Colonic mucosa (tissue), 4 donors: ENCODE data around the gene MAST2. TPM values are rescaled to one million over a fixed set of nuclear protein-coding genes. Genes with fewer than 3 reads are reported as not detected.

ENCODE experiments used
- DNase-seq: peaks from one replicate; pipeline ENCODE4 v3.0.0-alpha.2; 2020
- H3K27ac ChIP-seq: fragments of 200-600 bp; one replicate; pipeline ENCODE4 v1.8.0; 2021
- H3K27me3 ChIP-seq: fragments of 200-600 bp; one replicate; pipeline ENCODE4 v1.8.0; 2021
- H3K36me3 ChIP-seq: fragments of 200-600 bp; one replicate; pipeline ENCODE4 v1.8.0; 2021
- H3K4me1 ChIP-seq: fragments of 200-600 bp; one replicate; pipeline ENCODE4 v1.8.0; 2021; ENCODE audit warnings: mild to moderate bottlenecking
- H3K4me3 ChIP-seq: fragments of 200-600 bp; one replicate; pipeline ENCODE4 v1.8.0; 2021
- H3K9ac ChIP-seq, 2 donors: one replicate each; pipeline ENCODE4 v1.7.0; 2013; ENCODE audit warnings: control low read depth in 2 of 2, low read depth in 2 of 2, low read length in 2 of 2
- H3K9me3 ChIP-seq: fragments of 200-600 bp; one replicate; pipeline ENCODE4 v1.8.0; 2021
- intact Hi-C: fragments of 100-400 bp; cut with DNase I; formaldehyde crosslinking; loops from one replicate; pipeline ENCODE4 v1.14.1; 2022
- total RNA-seq, 2 donors: library from RNA; stranded (reverse); fragmentation: NEBNext Ultra II Directional in 1 of 2; extraction: Animal tissue kit (Norgen Biotek cat#: 25700) in 1 of 2; gene quantifications; one replicate each; pipeline ENCODE4 v1.2.1, GENCODE V29; 2021
- TF ChIP-seq, protein P1 (sequence below): fragments of 200-600 bp; IDR thresholded peaks from one replicate; pipeline ENCODE4 v1.8.0; 2022; ENCODE audit warnings: antibody characterized with exemption, mild to moderate bottlenecking
- donor health status: healthy.
- donor health status: DM: no; HTN: no; CAD: no.
- donor health status: DM: no; HTN: no; CAD: no.

Gene MAST2
- total RNA-seq, 2 donors from 2014 or later: 76.3 to 79.1 TPM

DNA sequence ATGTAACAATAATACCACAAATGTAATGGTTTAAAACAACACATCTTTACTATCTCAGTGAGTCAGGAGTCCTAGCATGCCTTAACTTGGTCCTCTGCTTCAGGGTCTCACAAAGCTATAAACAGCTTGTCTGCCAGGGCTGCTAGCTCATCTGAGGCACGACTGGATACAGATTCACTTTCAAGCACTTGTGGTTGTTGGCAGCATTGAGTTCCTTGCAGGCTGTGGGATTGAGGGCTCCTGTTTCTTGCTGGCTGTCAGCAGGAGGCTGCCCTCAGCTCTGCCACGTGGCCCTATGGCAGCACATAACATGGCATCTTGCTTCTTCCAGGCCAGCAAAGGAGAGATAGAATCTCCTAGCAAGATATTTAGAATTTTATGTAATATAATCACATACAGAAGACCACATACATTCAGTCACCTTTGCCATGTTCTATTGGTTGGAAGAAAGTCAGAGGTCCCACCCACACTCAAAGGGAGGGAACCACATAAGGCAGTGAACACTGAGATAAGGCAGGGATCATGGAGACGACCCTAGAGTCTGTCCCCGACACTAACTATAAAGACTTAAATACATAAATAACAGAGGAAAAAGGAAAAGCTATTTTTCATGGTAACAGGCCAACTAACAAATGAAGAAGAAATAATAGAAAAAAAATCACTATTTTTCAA lies 34.0 kb upstream of the MAST2 start:
- Histone ChIP-seq H3K4me3 (no peak overlapping the region), H3K4me1 (no peaks in the 10 kb centered on the region), H3K27ac (no peak overlapping the region), H3K27me3 (no peaks in the 10 kb centered on the region), H3K36me3 (no peaks in the 10 kb centered on the region), H3K9ac (no peak overlapping the region), H3K9me3 (no peaks in the 10 kb centered on the region)
- TF ChIP-seq, protein P1, sequence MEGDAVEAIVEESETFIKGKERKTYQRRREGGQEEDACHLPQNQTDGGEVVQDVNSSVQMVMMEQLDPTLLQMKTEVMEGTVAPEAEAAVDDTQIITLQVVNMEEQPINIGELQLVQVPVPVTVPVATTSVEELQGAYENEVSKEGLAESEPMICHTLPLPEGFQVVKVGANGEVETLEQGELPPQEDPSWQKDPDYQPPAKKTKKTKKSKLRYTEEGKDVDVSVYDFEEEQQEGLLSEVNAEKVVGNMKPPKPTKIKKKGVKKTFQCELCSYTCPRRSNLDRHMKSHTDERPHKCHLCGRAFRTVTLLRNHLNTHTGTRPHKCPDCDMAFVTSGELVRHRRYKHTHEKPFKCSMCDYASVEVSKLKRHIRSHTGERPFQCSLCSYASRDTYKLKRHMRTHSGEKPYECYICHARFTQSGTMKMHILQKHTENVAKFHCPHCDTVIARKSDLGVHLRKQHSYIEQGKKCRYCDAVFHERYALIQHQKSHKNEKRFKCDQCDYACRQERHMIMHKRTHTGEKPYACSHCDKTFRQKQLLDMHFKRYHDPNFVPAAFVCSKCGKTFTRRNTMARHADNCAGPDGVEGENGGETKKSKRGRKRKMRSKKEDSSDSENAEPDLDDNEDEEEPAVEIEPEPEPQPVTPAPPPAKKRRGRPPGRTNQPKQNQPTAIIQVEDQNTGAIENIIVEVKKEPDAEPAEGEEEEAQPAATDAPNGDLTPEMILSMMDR: no peak
- intact Hi-C loops: no loop called here
- DNase-seq: no peak

DNA sequence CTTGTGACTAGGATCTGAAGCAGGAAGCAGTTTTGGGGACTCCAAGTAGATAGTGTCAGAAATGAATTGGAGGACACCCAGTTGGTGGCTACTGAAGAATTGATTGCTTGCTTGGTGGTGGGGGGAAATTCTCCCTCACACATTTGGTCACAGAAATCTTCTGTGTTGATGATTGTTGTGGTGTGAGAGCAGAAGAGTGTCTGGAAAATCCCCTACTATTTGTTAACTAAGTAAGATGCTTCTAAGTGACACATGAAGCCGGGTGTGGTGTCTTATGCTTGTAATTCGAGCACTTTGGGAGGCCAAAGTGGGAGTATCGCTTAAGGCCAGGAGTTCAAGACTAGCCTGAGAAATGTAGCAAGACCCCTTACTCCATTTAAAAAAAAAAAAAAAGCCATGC lies 30.4 kb upstream of the MAST2 start:
- Histone ChIP-seq H3K27ac (no peak overlapping the region), H3K9ac (no peak overlapping the region), H3K4me1 (no peaks in the 10 kb centered on the region), H3K9me3 (no peaks in the 10 kb centered on the region), H3K27me3 (no peaks in the 10 kb centered on the region), H3K36me3 (no peaks in the 10 kb centered on the region), H3K4me3 (no peak overlapping the region)
- DNase-seq: no peak
- TF ChIP-seq, protein P1: no peak
- intact Hi-C loops: no loop called here

DNA sequence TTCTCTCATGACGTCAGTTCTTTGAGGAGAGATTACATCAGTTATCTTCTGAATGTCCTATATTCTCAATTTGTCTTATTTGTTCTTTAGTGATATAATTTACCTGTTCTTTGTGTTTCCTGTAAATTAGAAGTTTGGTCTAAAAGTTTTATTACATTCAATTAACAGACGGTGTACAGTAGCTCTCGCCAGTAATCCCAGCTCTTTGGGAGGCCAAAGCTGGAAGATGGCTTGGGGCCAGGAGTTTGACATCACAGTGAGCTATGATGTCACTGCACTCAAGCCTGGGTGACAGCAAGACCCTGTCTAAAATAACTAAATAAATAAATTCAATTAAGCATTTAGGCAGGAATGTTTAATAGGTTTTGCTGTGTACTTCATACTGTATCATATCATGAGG lies 27.6 kb upstream of the MAST2 start:
- DNase-seq: no peak
- H3K27ac ChIP-seq: no peak overlapping the region
- no peaks in the 10 kb centered on the region for H3K4me1 ChIP-seq
- TF ChIP-seq, protein P1: no peak
- intact Hi-C loops: no loop called here
- H3K9ac ChIP-seq: no peak overlapping the region
- H3K27me3 ChIP-seq: no peaks in the 10 kb centered on the region
- no peak overlapping the region for H3K4me3 ChIP-seq
- H3K36me3 ChIP-seq: no peaks in the 10 kb centered on the region
- no peaks in the 10 kb centered on the region for H3K9me3 ChIP-seq

DNA sequence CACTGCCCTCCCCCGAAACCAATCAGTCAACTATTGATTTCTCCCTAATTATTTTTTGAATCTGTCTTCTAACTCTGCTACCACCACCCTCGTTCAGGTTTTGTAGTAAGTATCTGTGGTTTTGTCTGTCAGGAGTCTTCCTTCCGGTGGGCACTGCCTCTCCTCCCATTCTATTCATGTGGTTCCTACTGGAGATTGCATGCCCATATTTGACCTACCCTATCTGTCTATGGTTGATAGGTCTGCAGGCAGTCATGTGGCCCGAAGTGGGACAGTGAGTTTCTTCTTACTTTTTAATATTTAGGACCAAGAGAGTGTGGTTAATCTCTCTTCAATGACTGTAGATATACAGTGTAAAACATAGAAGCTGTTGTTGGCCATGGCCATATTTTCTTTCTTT lies 17.8 kb upstream of the MAST2 start:
- H3K9ac ChIP-seq: no peak overlapping the region
- intact Hi-C loops: no loop called here
- H3K27me3 ChIP-seq: no peaks in the 10 kb centered on the region
- H3K9me3 ChIP-seq: no peaks in the 10 kb centered on the region
- no peak overlapping the region for H3K27ac ChIP-seq
- TF ChIP-seq, protein P1: no peak
- H3K36me3 ChIP-seq: no peaks in the 10 kb centered on the region
- H3K4me1 ChIP-seq: no peaks in the 10 kb centered on the region
- no peak for DNase-seq
- H3K4me3 ChIP-seq: no peak overlapping the region

DNA sequence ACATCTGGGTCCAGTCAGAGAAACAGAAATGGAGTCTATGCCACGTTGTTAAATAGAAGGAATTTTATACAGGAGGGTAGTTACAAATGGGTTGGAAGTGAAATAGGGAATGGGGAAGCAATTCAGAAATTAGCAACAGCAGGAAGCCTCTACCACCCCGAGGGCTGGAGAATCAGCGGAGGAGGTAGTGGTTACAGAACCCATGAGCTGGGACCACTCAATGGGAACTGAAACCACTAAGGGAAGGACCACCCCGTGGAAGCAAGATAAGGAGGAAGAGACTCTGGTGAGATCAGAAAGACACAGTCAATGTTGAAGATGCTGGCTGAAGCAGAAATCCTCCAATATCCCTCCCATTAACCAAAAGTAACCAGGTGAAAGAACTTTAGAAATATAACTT lies 15.5 kb upstream of the MAST2 start:
- no peaks in the 10 kb centered on the region for H3K36me3 ChIP-seq
- TF ChIP-seq, protein P1: no peak
- no peak overlapping the region for H3K27ac ChIP-seq
- H3K9me3 ChIP-seq: no peaks in the 10 kb centered on the region
- intact Hi-C loops: no loop called here
- no peak overlapping the region for H3K4me3 ChIP-seq
- H3K27me3 ChIP-seq: no peaks in the 10 kb centered on the region
- H3K9ac ChIP-seq: no peak overlapping the region
- DNase-seq: no peak
- no peaks in the 10 kb centered on the region for H3K4me1 ChIP-seq
